ENCODE measurements around the gene CSTF3. TPM values are rescaled to one million over a fixed set of nuclear protein-coding genes. Genes with fewer than 3 reads are reported as not detected.
"Not testable (repeated sequence)": the region's sequence is repeated elsewhere in the genome, so short reads cannot be mapped to it uniquely, and the experiment has no call there.

CSTF3 gene
- total RNA-seq, 1 donor from 2014 or later, result 47.5 TPM

DNA sequence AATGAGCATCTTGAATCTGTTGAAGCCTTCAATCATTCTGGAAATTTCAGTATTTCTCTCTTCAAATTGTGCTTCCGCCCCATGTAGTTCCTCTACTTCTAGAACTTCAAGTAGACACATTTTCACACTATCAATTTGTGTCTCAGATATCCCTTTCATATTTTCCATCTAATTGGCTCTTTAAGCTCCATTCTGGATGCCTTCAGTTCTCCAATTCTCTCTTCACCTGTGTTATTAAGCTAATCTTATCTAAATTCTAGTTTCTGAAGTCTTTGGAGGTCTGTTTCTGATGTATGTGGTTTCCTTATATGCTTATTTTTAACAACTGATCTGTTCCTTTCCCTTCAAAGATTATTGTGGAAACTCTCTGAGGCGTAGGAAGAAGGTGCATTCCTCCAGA lies 36.3 kb downstream of the CSTF3 start:
- no peak overlapping the region for H3K4me3 ChIP-seq (ENCODE audit: insufficient read depth, low read depth, low read length)
- no peak overlapping the region for H3K27ac Mint-ChIP-seq (ENCODE audit: unreplicated experiment)
- FAIRE-seq (no peak), DNase-seq (ENCODE audit: low read depth) (no peak)
- no peak for TF ChIP-seq EZH2 (IDR thresholded peaks at IDR 0.05; ENCODE audit: insufficient read depth, low read length)
- TF ChIP-seq, protein P1, sequence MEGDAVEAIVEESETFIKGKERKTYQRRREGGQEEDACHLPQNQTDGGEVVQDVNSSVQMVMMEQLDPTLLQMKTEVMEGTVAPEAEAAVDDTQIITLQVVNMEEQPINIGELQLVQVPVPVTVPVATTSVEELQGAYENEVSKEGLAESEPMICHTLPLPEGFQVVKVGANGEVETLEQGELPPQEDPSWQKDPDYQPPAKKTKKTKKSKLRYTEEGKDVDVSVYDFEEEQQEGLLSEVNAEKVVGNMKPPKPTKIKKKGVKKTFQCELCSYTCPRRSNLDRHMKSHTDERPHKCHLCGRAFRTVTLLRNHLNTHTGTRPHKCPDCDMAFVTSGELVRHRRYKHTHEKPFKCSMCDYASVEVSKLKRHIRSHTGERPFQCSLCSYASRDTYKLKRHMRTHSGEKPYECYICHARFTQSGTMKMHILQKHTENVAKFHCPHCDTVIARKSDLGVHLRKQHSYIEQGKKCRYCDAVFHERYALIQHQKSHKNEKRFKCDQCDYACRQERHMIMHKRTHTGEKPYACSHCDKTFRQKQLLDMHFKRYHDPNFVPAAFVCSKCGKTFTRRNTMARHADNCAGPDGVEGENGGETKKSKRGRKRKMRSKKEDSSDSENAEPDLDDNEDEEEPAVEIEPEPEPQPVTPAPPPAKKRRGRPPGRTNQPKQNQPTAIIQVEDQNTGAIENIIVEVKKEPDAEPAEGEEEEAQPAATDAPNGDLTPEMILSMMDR (IDR thresholded peaks at IDR 0.05; ENCODE audit: insufficient read depth, low read depth, low read length), result no peak
- H4K20me1 ChIP-seq (ENCODE audit: insufficient read depth, low read length), result no peaks in the 10 kb centered on the region
- no peaks in the 10 kb centered on the region for H3K27me3 Mint-ChIP-seq (ENCODE audit: low read depth, unreplicated experiment)
- H2AFZ ChIP-seq (ENCODE audit: low read depth, low read length), result no peak overlapping the region
- no peak overlapping the region for H3K9ac ChIP-seq (ENCODE audit: low read length)
- no peaks in the 10 kb centered on the region for H3K4me1 ChIP-seq (ENCODE audit: insufficient read depth, low read length)
- no peak overlapping the region for H3K4me2 ChIP-seq (ENCODE audit: low read length)
- peaks cover 5% of the 10 kb centered on the region for H3K36me3 Mint-ChIP-seq (ENCODE audit: low read depth, unreplicated experiment)
- no peak overlapping the region for H3K27ac ChIP-seq (ENCODE audit: low read depth, low read length)
- H3K27me3 ChIP-seq (ENCODE audit: insufficient read depth, low read length), result no peaks in the 10 kb centered on the region
- no peaks in the 10 kb centered on the region for H3K36me3 ChIP-seq (ENCODE audit: insufficient read depth, low read length)
- H3K79me2 ChIP-seq (ENCODE audit: insufficient read depth, low read length), result no peaks in the 10 kb centered on the region
- no peak overlapping the region for H3K4me3 Mint-ChIP-seq (ENCODE audit: unreplicated experiment)
- H3K4me1 Mint-ChIP-seq (ENCODE audit: low read depth, unreplicated experiment), result peaks cover 2% of the 10 kb centered on the region
- no peaks in the 10 kb centered on the region for H3K9me3 ChIP-seq (ENCODE audit: insufficient read depth, low read depth, low read length)
- H3K9me3 Mint-ChIP-seq (ENCODE audit: unreplicated experiment), result no peaks in the 10 kb centered on the region

DNA sequence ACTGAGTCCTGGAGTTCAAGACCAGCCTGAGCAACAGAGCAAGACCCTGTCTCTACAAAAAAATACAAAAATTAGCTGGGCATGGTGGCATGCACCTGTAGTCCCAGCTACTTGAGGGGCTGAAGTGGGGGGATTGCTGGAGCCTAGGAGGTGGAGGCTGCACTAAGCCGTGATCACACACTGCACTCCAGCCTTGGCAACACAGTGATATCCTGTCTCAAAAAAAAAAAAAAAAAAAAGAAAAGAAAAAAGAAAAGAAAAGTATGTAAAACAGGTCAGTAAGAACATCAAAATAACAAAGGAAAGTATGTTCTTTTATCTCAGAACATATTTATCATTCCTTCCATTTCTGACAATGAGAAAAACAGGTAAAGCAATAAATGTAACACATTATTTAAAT lies 38.6 kb downstream of the CSTF3 start:
- H3K27ac Mint-ChIP-seq (ENCODE audit: unreplicated experiment); H3K4me3 ChIP-seq (ENCODE audit: insufficient read depth, low read depth, low read length); H3K79me2 ChIP-seq (ENCODE audit: insufficient read depth, low read length); H3K9me3 Mint-ChIP-seq (ENCODE audit: unreplicated experiment); H2AFZ ChIP-seq (ENCODE audit: low read depth, low read length); FAIRE-seq; H3K4me1 Mint-ChIP-seq (ENCODE audit: low read depth, unreplicated experiment); H3K36me3 ChIP-seq (ENCODE audit: insufficient read depth, low read length); H3K9me3 ChIP-seq (ENCODE audit: insufficient read depth, low read depth, low read length); H3K27me3 Mint-ChIP-seq (ENCODE audit: low read depth, unreplicated experiment); H3K4me1 ChIP-seq (ENCODE audit: insufficient read depth, low read length); H3K27me3 ChIP-seq (ENCODE audit: insufficient read depth, low read length); H3K4me3 Mint-ChIP-seq (ENCODE audit: unreplicated experiment); H4K20me1 ChIP-seq (ENCODE audit: insufficient read depth, low read length); H3K27ac ChIP-seq (ENCODE audit: low read depth, low read length); H3K36me3 Mint-ChIP-seq (ENCODE audit: low read depth, unreplicated experiment); H3K9ac ChIP-seq (ENCODE audit: low read length); DNase-seq (ENCODE audit: low read depth); H3K4me2 ChIP-seq (ENCODE audit: low read length): not testable (repeated sequence)

DNA sequence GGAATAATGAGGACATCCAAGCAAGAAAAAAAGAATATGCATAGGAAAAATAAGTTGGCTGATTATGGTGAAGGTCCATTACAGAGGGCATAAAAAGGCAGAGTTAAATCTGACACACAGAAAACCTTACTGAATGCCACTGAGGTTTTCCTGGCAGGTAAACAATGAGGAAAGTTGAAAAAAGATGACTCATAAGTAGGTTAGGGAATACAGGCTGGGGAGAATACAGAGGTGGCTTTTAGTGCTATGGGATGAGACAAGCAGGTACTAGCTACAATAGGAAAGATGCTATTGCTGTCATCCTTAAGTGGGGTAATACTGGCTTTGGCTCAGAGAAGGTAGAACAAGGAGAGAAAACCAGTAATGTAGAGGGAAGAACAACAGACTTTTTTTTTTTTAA lies 44.7 kb downstream of the CSTF3 start:
- DNase-seq (ENCODE audit: low read depth) (peak; percentile 37), FAIRE-seq (no peak)
- H3K27ac ChIP-seq (ENCODE audit: low read depth, low read length), result no peak overlapping the region
- no peak overlapping the region for H3K4me2 ChIP-seq (ENCODE audit: low read length)
- no peaks in the 10 kb centered on the region for H4K20me1 ChIP-seq (ENCODE audit: insufficient read depth, low read length)
- H3K27me3 Mint-ChIP-seq (ENCODE audit: low read depth, unreplicated experiment), result no peaks in the 10 kb centered on the region
- no peaks in the 10 kb centered on the region for H3K9me3 ChIP-seq (ENCODE audit: insufficient read depth, low read depth, low read length)
- no peaks in the 10 kb centered on the region for H3K27me3 ChIP-seq (ENCODE audit: insufficient read depth, low read length)
- H3K4me3 ChIP-seq (ENCODE audit: insufficient read depth, low read depth, low read length), result no peak overlapping the region
- no peaks in the 10 kb centered on the region for H3K36me3 ChIP-seq (ENCODE audit: insufficient read depth, low read length)
- no peaks in the 10 kb centered on the region for H3K4me1 ChIP-seq (ENCODE audit: insufficient read depth, low read length)
- H3K4me3 Mint-ChIP-seq (ENCODE audit: unreplicated experiment), result no peak overlapping the region
- no peaks in the 10 kb centered on the region for H3K79me2 ChIP-seq (ENCODE audit: insufficient read depth, low read length)
- no peak overlapping the region for H2AFZ ChIP-seq (ENCODE audit: low read depth, low read length)
- H3K9ac ChIP-seq (ENCODE audit: low read length), result no peak overlapping the region
- no peaks in the 10 kb centered on the region for H3K4me1 Mint-ChIP-seq (ENCODE audit: low read depth, unreplicated experiment)
- no peak overlapping the region for H3K27ac Mint-ChIP-seq (ENCODE audit: unreplicated experiment)
- TF ChIP-seq, protein P1 (IDR thresholded peaks at IDR 0.05; ENCODE audit: insufficient read depth, low read depth, low read length), result no peak
- no peak for TF ChIP-seq EZH2 (IDR thresholded peaks at IDR 0.05; ENCODE audit: insufficient read depth, low read length)
- H3K9me3 Mint-ChIP-seq (ENCODE audit: unreplicated experiment), result no peaks in the 10 kb centered on the region
- H3K36me3 Mint-ChIP-seq (ENCODE audit: low read depth, unreplicated experiment), result no peaks in the 10 kb centered on the region
